Suprapubic skin (tissue), 4 donors: ENCODE data around the gene HDAC7.

Experiments used
- EP300 ChIP-seq: sonication (generic); formaldehyde crosslinking; IDR thresholded peaks from one replicate; pipeline ENCODE4 v1.6.1; 2017; ENCODE audit warnings: antibody characterized with exemption
- POLR2AphosphoS5 ChIP-seq, 3 donors: sonication (generic); formaldehyde crosslinking; IDR thresholded peaks; one replicate each; pipeline ENCODE4 v1.6.1; 2017; ENCODE audit warnings: antibody characterized with exemption in 3 of 3
- TF ChIP-seq, protein P1 (sequence below), 2 donors: fragments of 200-600 bp in 1 of 2; fragments of 450-650 bp in 1 of 2; sonication (generic) in 1 of 2; IDR thresholded peaks; one replicate each; pipeline ENCODE4 v1.5.1; 2016 to 2019; ENCODE audit warnings: antibody characterized with exemption in 2 of 2, mild to moderate bottlenecking in 1 of 2, moderate library complexity in 1 of 2

DNA sequence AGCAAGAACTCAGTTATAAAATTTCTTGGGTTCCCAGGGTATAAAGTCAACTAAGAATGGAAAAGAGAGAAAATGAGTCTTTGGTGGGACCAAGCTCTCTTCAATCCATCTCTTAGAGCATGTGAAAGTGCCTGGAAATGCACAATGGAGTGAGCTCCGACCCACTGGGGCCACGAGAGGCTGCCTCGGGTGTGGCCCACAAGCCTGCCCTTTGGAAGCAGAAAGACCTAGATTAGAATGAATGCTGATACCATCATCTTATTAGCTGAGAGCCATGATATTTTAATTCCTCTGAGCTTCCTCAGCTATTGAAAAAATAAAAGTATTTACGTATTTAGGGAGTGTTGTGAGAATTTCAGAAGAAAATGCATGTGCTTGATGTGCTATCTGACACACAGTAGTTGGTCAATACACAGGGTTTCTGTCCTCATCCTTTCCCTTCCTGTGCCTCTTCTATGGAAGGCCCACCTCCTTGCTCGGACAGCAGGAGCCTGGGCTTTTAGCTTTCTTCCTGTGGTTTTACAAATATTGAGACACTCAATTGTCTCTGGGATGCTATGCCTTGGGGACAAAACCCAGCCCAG, 42.6 kb upstream of the HDAC7 start:
- TF ChIP-seq, protein P1, sequence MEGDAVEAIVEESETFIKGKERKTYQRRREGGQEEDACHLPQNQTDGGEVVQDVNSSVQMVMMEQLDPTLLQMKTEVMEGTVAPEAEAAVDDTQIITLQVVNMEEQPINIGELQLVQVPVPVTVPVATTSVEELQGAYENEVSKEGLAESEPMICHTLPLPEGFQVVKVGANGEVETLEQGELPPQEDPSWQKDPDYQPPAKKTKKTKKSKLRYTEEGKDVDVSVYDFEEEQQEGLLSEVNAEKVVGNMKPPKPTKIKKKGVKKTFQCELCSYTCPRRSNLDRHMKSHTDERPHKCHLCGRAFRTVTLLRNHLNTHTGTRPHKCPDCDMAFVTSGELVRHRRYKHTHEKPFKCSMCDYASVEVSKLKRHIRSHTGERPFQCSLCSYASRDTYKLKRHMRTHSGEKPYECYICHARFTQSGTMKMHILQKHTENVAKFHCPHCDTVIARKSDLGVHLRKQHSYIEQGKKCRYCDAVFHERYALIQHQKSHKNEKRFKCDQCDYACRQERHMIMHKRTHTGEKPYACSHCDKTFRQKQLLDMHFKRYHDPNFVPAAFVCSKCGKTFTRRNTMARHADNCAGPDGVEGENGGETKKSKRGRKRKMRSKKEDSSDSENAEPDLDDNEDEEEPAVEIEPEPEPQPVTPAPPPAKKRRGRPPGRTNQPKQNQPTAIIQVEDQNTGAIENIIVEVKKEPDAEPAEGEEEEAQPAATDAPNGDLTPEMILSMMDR (IDR thresholded peaks at IDR 0.05) = no peak
- TF ChIP-seq EP300 (no peak), POLR2AphosphoS5 (IDR thresholded peaks at IDR 0.05) (no peak)
